ENCODE measurements around the gene OR14C36.

DNA sequence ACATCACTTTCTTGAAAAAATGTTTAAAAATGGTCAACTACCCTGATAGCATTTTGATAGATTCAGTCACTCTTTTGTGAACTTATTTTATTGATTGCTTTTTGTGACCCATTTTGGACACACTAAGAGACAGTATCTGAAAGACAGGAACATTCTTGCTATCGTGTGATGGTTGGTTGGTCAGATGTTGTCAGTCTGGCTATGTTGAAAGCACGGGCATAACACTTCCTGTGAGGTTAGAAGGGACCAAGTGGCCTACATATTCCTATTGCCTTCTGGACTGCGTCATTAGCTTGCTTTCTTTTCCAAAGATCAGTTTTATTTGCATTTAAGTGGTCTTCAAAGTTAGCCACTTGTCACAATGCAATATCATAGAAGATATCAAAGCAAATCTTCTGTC is 28.3 kb downstream of the OR14C36 start:
- TF ChIP-seq CTCF (conservative IDR thresholded peaks at IDR 0.05) (no peak), ZFX (IDR thresholded peaks at IDR 0.05) (no peak)

All from C4-2B (cell line).